Subcutaneous abdominal adipose tissue (tissue), 5 donors: ENCODE measurements around the gene HES2.
"Not testable (repeated sequence)": the region's sequence is repeated elsewhere in the genome, so short reads cannot be mapped to it uniquely, and the experiment has no call there.

Source experiments
- H3K27ac ChIP-seq: one replicate; pipeline ENCODE4 v1.7.0; 2013; ENCODE audit warnings: low read depth, mild to moderate bottlenecking, inconsistent platforms, low read length, moderate library complexity
- H3K27me3 ChIP-seq, 5 donors: one replicate each; pipeline ENCODE4 v1.7.0; 2013; ENCODE audit warnings: low read length in 5 of 5, inconsistent platforms in 1 of 5; ENCODE audit not compliant: control insufficient read depth in 5 of 5, insufficient read depth in 4 of 5
- H3K36me3 ChIP-seq, 5 donors: one replicate each; pipeline ENCODE4 v1.7.0; 2013; ENCODE audit warnings: low read length in 5 of 5; ENCODE audit not compliant: control insufficient read depth in 5 of 5, insufficient read depth in 5 of 5
- H3K4me1 ChIP-seq, 5 donors: one replicate each; pipeline ENCODE4 v1.7.0; 2013; ENCODE audit warnings: low read length in 5 of 5, mild to moderate bottlenecking in 3 of 5, moderate library complexity in 1 of 5; ENCODE audit not compliant: control insufficient read depth in 5 of 5, insufficient read depth in 5 of 5
- H3K4me3 ChIP-seq, 5 donors: one replicate each; pipeline ENCODE4 v1.7.0; 2013; ENCODE audit warnings: low read length in 5 of 5, low read depth in 1 of 5
- H3K9ac ChIP-seq, 5 donors: one replicate each; pipeline ENCODE4 v1.7.0; 2013; ENCODE audit warnings: low read length in 5 of 5, mild to moderate bottlenecking in 4 of 5, moderate library complexity in 3 of 5
- H3K9me3 ChIP-seq, 5 donors: one replicate each; pipeline ENCODE4 v1.7.0; 2013; ENCODE audit warnings: low read length in 5 of 5; ENCODE audit not compliant: control insufficient read depth in 5 of 5
- donor health status: healthy.
- donor health status: healthy.
- donor health status: healthy.
- donor health status: healthy.
- donor health status: healthy.

Gene HES2

DNA sequence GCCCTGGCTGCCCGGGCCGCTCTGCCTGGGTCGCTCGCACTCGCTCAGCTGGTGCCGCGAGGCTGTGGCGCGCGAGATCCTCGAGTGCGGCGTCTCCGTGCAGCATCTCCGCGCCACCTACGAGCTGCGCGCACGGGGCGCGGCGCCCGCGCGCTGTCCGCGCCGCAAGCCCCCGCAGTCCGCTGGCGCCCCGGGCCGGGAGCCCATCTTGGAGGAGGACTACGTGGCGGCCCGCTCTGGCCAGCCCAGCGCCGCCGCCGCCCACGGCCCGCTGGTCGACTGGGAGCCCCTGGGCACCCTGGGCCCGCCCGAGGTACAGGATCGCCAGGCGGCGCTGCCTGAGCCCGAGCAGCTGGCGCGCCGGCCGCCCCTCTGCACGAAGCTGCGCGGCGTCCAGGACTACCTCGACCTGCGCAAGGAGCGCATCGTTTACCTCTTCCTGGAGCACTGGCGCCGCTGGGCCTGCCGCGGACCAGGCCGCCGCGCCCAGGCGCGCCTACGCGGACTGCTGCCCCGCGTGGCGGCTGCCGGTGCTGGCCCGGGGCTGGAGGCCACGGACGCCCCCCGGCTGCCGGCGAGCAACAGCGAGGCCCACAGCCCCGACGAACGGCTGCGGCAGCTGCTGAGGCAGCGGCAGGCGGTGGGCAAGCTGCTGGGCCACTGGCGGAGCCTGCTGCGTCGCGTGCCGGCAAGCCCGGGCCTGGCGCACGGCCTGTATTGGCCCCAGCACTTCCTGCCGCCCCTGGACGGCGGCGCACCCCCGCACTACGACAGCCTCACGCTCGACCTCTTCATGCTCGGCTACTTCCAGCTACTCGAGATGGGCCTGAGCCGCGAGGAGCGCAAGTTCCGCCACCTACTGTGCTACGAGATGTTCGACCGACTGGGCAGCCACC lies 35.4 kb upstream of the HES2 start:
- H3K27ac ChIP-seq: no peak overlapping the region
- no peaks in the 10 kb centered on the region for H3K9me3 ChIP-seq
- H3K27me3 ChIP-seq: peaks cover 15 to 44% (median 28%) of the 10 kb centered on the region in 5 donors
- peaks cover 0 to 20% (median 13%) of the 10 kb centered on the region in 5 donors for H3K4me1 ChIP-seq
- H3K4me3 ChIP-seq: no peak overlapping the region
- H3K9ac ChIP-seq: no peak overlapping the region
- H3K36me3 ChIP-seq: no peaks in the 10 kb centered on the region

DNA sequence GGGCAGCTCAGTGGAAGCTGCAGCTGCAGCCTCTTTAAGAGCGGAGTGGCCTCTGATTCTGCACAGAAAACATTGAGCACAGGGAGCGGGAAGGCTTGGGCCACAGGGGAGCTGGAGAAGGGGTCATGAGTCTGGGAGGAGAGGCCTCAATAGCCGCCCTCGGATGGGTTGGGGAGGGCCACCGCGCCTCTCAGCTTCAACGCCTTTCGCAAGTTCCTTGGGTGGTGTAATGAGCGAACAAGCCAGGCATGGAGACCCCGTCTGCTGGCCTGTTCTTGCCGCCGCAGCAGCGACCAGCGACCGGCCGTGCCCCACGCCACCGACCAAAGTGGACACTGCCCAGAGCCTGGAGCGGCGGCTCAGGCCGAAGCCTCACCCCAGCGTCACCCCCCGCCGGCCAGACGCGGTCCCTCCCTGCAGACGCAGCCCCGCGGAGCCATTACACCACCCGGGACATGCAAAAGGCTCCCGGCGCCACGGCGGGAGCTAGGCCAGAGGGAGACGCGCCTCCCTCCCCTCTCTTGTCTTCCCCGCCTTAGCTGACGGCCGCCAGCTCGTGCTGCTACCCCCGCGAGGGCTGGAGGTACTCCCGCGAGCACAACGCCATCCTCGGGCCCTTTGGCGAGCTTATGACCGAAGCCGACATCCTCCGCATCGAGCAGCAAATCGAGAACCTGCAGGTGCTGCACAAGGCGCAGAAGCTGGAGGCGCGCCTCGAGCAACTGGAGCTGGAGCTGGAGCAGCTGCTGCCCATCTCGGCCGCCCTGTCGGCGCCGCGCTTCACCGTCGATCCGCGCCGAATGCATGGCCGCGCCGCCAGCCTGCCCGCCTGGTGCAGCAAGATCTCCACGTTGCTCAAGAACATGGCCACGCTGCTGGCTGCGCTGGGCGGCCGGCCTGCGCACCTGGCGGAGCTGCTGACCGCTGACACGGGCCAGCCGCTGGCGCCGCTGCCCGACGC lies 34.5 kb upstream of the HES2 start:
- Histone ChIP-seq H3K4me1 (peaks cover 0 to 16% (median 6%) of the 10 kb centered on the region in 5 donors), H3K27me3 (peaks cover 24 to 53% (median 37%) of the 10 kb centered on the region in 5 donors)
- H3K9me3 ChIP-seq, H3K36me3 ChIP-seq, H3K27ac ChIP-seq, H3K9ac ChIP-seq, H3K4me3 ChIP-seq: not testable (repeated sequence)

DNA sequence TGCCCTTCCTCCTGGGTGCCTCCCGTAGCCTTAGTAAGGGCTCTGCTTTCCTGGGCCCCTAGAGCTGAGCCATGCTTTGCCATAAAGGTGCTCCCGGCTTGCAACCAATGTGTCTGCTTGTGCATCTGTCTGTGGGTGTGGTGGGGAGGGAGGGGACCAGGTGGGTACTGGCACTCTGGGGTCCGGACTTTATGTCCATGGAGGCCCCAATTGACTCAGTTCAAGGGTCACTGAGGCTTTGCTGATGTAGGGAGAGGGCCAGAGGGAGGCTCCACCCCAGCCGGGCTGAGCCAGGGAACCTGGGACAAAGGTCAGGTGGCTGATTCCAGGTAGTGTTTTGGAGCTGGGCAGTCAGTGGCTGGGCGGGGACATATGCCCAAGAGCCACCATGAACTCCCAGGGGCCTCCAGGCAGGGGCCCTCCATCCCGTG lies 31.2 kb upstream of the HES2 start:
- Histone ChIP-seq H3K9ac (no peak overlapping the region), H3K4me1 (peaks cover 0 to 37% (median 11%) of the 10 kb centered on the region in 5 donors), H3K4me3 (no peak overlapping the region), H3K27ac (no peak overlapping the region), H3K9me3 (no peaks in the 10 kb centered on the region), H3K27me3 (peaks cover 34 to 69% (median 55%) of the 10 kb centered on the region in 5 donors), H3K36me3 (no peaks in the 10 kb centered on the region)

DNA sequence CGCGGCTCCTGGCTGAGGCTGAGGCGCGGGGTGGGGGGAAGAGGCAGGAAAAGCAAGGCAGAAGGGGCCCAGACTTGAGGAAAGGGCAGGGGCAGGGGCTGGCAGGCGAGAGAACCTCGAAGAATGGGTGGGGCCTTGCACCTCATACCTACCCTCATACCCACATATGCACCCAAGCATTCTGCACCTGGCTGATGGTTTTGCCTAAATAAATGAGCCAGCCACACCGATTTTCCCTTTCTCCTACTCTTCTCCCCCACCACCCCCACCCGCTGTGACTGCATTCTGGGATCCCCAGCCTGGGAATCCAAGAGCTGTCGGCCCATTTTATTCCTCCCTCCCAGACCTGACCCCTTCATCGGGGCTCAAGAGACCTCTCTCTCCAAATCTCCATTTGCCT lies 30.8 kb upstream of the HES2 start:
- peaks cover 32 to 66% (median 54%) of the 10 kb centered on the region in 5 donors for H3K27me3 ChIP-seq
- H3K9ac ChIP-seq, H3K27ac ChIP-seq, H3K9me3 ChIP-seq, H3K4me3 ChIP-seq, H3K36me3 ChIP-seq: not testable (repeated sequence)
- peaks cover 0 to 35% (median 11%) of the 10 kb centered on the region in 5 donors for H3K4me1 ChIP-seq

DNA sequence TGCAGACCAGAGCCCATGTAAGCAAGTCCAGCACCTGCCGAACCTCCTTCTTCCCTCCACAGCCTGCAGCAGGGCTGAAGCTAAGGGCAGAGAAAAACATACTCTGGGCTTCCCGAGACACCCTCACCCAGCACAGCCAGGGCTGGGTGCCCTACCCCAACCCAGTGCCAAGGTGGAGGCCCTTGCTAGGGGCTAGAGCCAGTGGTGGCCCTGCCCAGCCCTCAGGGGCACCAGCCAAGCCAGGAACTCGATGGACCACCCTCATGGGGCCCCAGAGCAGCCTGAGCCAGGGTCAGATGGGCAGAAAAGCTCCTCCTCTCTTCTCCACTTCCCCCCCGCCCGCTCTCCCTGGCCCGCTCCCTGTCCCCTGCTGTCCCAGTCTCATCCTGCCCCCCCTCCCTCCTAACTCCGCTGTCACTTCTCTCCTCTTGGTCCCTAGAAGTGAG lies 30.3 kb upstream of the HES2 start:
- H3K36me3 ChIP-seq: no peaks in the 10 kb centered on the region
- no peak overlapping the region for H3K9ac ChIP-seq
- no peaks in the 10 kb centered on the region for H3K9me3 ChIP-seq
- H3K4me1 ChIP-seq: peaks cover 0 to 30% (median 11%) of the 10 kb centered on the region in 5 donors
- H3K4me3 ChIP-seq: no peak overlapping the region
- no peak overlapping the region for H3K27ac ChIP-seq
- H3K27me3 ChIP-seq: peaks cover 30 to 67% (median 50%) of the 10 kb centered on the region in 5 donors

DNA sequence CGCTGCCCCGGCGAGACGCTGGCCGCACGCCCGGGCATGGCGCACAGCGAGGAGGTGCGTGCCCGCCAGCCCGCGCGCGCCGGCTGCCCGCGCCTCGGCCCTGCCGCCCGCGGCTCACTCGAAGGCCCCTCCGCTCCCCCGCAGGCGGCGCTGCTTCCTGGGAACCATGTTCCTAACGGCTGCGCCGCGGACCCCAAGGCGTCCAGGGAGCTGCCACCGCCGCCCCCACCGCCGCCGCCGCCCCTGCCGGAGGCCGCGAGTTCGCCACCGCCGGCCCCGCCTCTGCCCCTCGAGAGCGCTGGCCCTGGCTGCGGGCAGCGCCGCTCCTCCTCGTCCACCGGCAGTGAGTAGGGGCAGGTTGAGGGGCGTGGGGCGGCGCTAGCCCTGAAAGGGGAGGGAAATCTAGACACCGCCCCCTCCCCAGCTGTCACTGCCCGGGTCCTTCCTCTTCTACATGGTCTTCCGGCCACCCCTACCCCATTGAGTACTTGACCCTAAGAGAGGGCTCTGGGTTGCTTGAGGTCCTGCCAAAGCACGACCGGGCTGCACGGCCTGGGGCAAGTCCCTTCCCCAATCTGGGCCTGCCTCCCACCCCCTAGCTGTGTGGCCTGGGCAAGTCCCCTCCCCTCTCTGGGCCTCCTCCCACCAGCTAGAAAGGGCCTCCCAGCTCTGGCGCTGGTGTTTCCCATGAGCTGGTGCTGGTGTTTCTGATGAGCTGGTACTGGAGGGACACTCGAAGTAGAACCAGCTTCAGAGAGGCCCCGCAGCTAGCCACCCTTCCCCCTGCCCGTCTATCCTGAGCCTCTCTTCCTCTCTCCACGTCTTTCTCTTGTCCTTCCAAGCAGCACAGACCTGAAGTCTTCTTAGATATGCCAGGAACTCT lies 29.3 kb upstream of the HES2 start:
- H3K27me3 ChIP-seq: peaks cover 33 to 62% (median 53%) of the 10 kb centered on the region in 5 donors
- no peak overlapping the region for H3K9ac ChIP-seq
- H3K4me3 ChIP-seq: peak overlapping the region in 1 of 5 donors; percentile 10

DNA sequence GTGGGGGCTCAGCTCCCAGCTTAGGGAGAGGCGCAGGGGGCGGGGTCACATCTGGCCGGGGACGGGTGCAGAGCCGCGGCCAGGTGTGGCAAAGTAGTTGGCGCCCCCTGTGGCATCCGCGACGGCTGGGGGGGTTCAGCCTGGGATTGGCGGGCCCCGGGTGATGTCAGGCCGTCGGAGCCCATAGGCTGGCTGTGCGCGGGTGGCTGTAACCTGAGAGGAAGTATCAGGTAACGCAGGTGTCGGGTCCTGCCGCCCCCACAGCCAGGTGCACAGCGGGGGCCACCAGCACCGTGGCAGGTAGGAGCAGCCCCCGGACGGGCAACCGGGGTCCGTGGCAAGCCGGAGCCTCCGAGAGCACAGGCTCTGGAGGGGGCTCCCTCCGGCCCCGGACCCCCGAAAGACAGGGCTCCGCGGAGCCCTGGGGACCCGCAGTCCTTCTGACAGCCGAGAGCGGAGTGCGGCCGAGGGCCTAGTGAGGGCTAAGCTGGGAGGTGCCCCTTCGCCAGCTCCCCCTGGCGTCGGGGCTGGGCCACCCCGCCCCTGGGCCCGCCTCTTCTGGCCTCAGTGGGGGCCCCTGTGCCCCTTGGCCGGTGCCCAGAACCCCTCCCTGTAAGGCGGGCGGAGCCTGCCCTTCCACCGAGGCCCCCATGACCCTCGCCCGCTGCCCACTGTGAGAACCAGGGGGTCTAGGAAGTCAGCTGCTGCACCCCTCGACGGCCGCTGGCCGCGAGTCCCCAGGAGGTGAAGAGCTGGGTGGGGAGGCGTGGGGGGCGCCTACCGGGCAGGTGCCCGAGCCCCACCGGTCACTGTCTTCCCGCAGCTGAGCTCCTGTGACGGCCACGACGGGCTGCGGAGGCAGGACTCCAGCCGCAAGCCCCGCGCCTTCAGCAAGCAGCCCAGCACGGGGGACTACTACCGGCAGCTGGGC lies 28.4 kb upstream of the HES2 start:
- peaks cover 33 to 58% (median 50%) of the 10 kb centered on the region in 5 donors for H3K27me3 ChIP-seq
- H3K4me3 ChIP-seq: peak overlapping the region in 1 of 5 donors; percentile 10
- peaks cover 0 to 23% (median 11%) of the 10 kb centered on the region in 5 donors for H3K4me1 ChIP-seq
- no peak overlapping the region for H3K27ac ChIP-seq
- H3K36me3 ChIP-seq: no peaks in the 10 kb centered on the region
- H3K9me3 ChIP-seq: no peaks in the 10 kb centered on the region
- H3K9ac ChIP-seq: no peak overlapping the region

More for the DNA sequence above, 29.3 kb upstream of the HES2 start:
- Histone ChIP-seq H3K9me3 (no peaks in the 10 kb centered on the region), H3K36me3 (no peaks in the 10 kb centered on the region), H3K27ac (no peak overlapping the region), H3K4me1 (peaks cover 0 to 23% (median 11%) of the 10 kb centered on the region in 5 donors)

DNA sequence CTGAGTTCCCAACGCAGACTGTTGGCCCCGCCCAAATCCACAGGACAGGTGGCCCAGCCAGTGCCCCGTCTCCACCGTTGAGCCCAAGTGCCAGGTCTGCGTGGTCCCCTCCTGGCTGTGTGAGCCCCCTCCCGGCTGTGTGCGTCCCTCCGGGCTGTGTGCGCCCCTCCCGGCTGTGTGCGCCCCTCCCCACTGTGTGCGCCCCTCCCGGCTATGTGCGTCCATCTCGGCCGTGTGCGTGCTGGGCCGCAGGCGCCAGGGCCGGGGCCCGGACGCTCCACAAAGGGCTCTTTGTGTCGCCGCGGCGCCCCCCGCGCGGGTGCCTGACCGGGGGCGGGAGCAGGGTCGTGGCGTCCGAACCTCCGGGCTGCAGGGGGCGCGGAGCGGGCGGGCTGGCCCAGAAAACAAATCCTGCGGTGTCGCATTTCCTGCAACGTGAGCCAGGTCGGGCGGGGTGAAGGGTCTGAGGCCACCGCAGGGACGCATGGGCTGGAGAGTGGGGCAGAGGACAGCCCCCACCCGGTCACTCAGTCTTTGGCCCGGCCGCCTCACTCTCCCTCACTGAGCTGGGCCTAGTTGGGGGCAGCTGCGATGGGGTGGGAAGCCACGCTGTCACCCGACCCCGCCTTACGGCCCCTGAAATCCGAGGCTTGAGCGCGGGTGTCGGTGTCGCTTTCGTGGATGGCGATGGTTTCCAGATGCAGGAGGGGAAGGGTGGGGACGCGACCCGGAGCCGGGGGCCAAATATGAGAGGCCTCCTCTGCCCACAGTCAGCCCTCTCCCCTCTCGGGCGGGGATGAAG lies 27.5 kb upstream of the HES2 start:
- Histone ChIP-seq H3K36me3 (no peaks in the 10 kb centered on the region), H3K27ac (no peak overlapping the region), H3K9ac (no peak overlapping the region), H3K4me1 (peaks cover 0 to 23% (median 11%) of the 10 kb centered on the region in 5 donors), H3K9me3 (no peaks in the 10 kb centered on the region), H3K4me3 (no peak overlapping the region), H3K27me3 (peaks cover 30 to 52% (median 47%) of the 10 kb centered on the region in 5 donors)
